BE2C (cell line): ENCODE measurements around the gene DNAJB8.

ENCODE experiments used
- DNase-seq: peaks from one replicate; pipeline ENCODE4 v3.0.0-alpha.2; 2020
- H3K27me3 ChIP-seq: fragments of 250-450 bp; sonication (Bioruptor Pico); 2 replicates; pipeline ENCODE4 v1.5.1; 2020; ENCODE audit warnings: mild to moderate bottlenecking
- H3K36me3 ChIP-seq: fragments of 250-450 bp; sonication (Bioruptor Pico); 2 replicates; pipeline ENCODE4 v1.5.1; 2020; ENCODE audit warnings: mild to moderate bottlenecking
- H3K4me1 ChIP-seq: fragments of 250-450 bp; sonication (Bioruptor Pico); 2 replicates; pipeline ENCODE4 v1.5.1; 2020
- H3K4me3 ChIP-seq: 2 replicates; pipeline ENCODE4 v1.5.1; 2011; ENCODE audit warnings: low read depth, low read length
- H3K9me3 ChIP-seq: fragments of 250-450 bp; sonication (Bioruptor Pico); 2 replicates; pipeline ENCODE4 v1.5.1; 2020
- CTCF ChIP-seq: IDR thresholded peaks from 2 replicates; pipeline ENCODE4 v1.5.1; 2012; ENCODE audit warnings: mild to moderate bottlenecking, low read depth, low read length

The DNAJB8 gene

GRCh38 chr3:128490650-128490914 is 23.9 kb upstream of the DNAJB8 start:
- Histone ChIP-seq H3K36me3 (peaks cover 74% of the 10 kb centered on the region), H3K27me3 (no peaks in the 10 kb centered on the region), H3K9me3 (no peaks in the 10 kb centered on the region), H3K4me3 (peak overlapping the region; percentile 77), H3K4me1 (peaks cover 16% of the 10 kb centered on the region)
- TF ChIP-seq CTCF: no peak
- no peak for DNase-seq

GRCh38 chr3:128489927-128490649 is 23.4 kb upstream of the DNAJB8 start:
- no peak; the same call in 1 of the 2 replicates for TF ChIP-seq CTCF
- Histone ChIP-seq H3K4me1 (peaks cover 13% of the 10 kb centered on the region), H3K27me3 (no peaks in the 10 kb centered on the region), H3K9me3 (no peaks in the 10 kb centered on the region), H3K36me3 (peaks cover 79% of the 10 kb centered on the region), H3K4me3 (peak overlapping the region; percentile 77)
- peak; percentile 67 for DNase-seq

- no peaks in the 10 kb centered on the region for H3K27me3 ChIP-seq
- no peak for TF ChIP-seq CTCF
Observed at GRCh38 chr3:128489674-128489926, 22.9 kb upstream of the DNAJB8 start.

GRCh38 chr3:128488991-128489673 is 22.4 kb upstream of the DNAJB8 start:
- Histone ChIP-seq H3K27me3 (no peaks in the 10 kb centered on the region), H3K36me3 (peaks cover 88% of the 10 kb centered on the region), H3K4me3 (peak overlapping the region; percentile 77), H3K9me3 (no peaks in the 10 kb centered on the region), H3K4me1 (peaks cover 6% of the 10 kb centered on the region)
- DNase-seq: peak; percentile 86
- no peak for TF ChIP-seq CTCF

More at GRCh38 chr3:128489674-128489926, 22.9 kb upstream of the DNAJB8 start:
- H3K9me3 ChIP-seq: no peaks in the 10 kb centered on the region
- DNase-seq: no peak
- H3K4me3 ChIP-seq: peak overlapping the region; percentile 77
- H3K36me3 ChIP-seq: peaks cover 83% of the 10 kb centered on the region
- H3K4me1 ChIP-seq: peaks cover 9% of the 10 kb centered on the region

GRCh38 chr3:128488636-128488990 is 21.9 kb upstream of the DNAJB8 start:
- H3K36me3 ChIP-seq: peaks cover 93% of the 10 kb centered on the region
- H3K4me1 ChIP-seq: 0 out of 2 replicates have a peak, but pooled peaks cover under 1% of the 10 kb centered on the region
- TF ChIP-seq CTCF: no peak
- peak; percentile 69 for DNase-seq
- H3K4me3 ChIP-seq: peak overlapping the region; percentile 77
- H3K9me3 ChIP-seq: no peaks in the 10 kb centered on the region
- H3K27me3 ChIP-seq: no peaks in the 10 kb centered on the region

- TF ChIP-seq CTCF: 0 out of 2 replicates have a peak, but pooled peaks have one; percentile 2
- H3K9me3 ChIP-seq: no peaks in the 10 kb centered on the region
- no peaks in the 10 kb centered on the region for H3K4me1 ChIP-seq
- peak overlapping the region; percentile 77 for H3K4me3 ChIP-seq
- peaks cover 99% of the 10 kb centered on the region for H3K36me3 ChIP-seq
- no peaks in the 10 kb centered on the region for H3K27me3 ChIP-seq
- DNase-seq: peak; percentile 92
Observed at GRCh38 chr3:128487813-128488635, 21.3 kb upstream of the DNAJB8 start.
